GDM1 (cell line): ENCODE data around the gene EXOC1.

Experiments used
- DNase-seq: peaks from one replicate; lab custom pipeline; 2025; lab: John Stamatoyannopoulos, UW

The EXOC1 gene

DNA sequence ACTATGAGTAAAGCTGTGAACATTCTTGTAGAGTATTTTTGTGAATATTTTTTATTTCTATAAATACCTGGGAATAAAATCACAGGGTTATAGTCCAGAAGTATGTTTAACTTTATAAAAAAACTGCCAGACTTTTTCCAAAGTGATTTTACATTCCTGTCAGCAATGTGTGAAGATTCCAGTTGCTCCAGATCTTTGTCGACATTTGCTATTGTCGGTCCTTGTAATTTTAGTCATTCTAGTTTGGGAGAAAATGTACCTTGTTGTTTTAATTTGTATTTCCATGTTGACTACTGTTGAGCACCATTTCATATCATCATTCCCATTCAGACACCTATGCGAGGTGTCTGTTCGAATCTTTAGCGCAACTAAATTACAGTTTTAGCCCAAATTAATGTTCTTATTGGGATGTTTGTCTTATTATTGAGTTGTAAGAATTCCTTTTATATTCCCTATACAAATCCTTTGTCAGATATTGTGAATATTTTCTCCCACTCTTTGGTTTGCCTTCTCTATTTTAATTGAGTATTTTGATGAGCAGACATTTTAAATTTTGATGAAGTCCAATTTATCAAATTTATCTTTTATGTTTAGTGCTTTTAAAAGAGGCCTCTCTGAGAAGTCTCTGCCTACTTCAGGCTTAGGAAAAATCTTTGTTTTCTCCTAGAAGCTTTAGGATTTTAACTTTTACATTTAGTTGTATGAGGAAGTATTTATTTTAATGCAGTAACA lies 97.9 kb downstream of the EXOC1 start:
- DNase-seq = no peak
